GM12865 (cell line): ENCODE measurements around the gene TMEM167A.

Source experiments
- DNase-seq: peaks from one replicate; pipeline ENCODE4 v3.0.0; 2010; ENCODE audit warnings: low read depth
- H3K4me3 ChIP-seq: 2 replicates; pipeline ENCODE4 v1.5.1; 2011; ENCODE audit warnings: mild to moderate bottlenecking, low read depth, low read length, control low read depth
- CTCF ChIP-seq: IDR thresholded peaks from 2 replicates; pipeline ENCODE4 v1.5.1; 2011; ENCODE audit warnings: low read length, control low read depth, low read depth, inconsistent platforms; ENCODE audit not compliant: insufficient read depth; ENCODE audit errors: missing control alignments

Gene TMEM167A

GRCh38 chr5:83115816-83116215 is 38.6 kb upstream of the TMEM167A start:
- no peak for DNase-seq
- no peak for TF ChIP-seq CTCF
- H3K4me3 ChIP-seq, result no peak overlapping the region

- TF ChIP-seq CTCF, result no peak
- DNase-seq, result no peak
- no peak overlapping the region for H3K4me3 ChIP-seq
Measured at GRCh38 chr5:83109380-83109779, 32.2 kb upstream of the TMEM167A start.

GRCh38 chr5:83107692-83108420 is 30.7 kb upstream of the TMEM167A start:
- TF ChIP-seq CTCF, result no peak
- no peak for DNase-seq
- H3K4me3 ChIP-seq, result no peak overlapping the region

- TF ChIP-seq CTCF, result no peak
- no peak for DNase-seq
Measured at GRCh38 chr5:83104021-83104420, 26.8 kb upstream of the TMEM167A start.

GRCh38 chr5:83102364-83102980 is 25.3 kb upstream of the TMEM167A start:
- no peak overlapping the region for H3K4me3 ChIP-seq
- DNase-seq, result no peak
- no peak for TF ChIP-seq CTCF

More at GRCh38 chr5:83104021-83104420, 26.8 kb upstream of the TMEM167A start:
- no peak overlapping the region for H3K4me3 ChIP-seq

- H3K4me3 ChIP-seq, result no peak overlapping the region
- no peak for DNase-seq
- no peak for TF ChIP-seq CTCF
Measured at GRCh38 chr5:83101514-83101913, 24.3 kb upstream of the TMEM167A start.

- H3K4me3 ChIP-seq, result no peak overlapping the region
- DNase-seq, result no peak
- no peak for TF ChIP-seq CTCF
Measured at GRCh38 chr5:83099445-83099844, 22.3 kb upstream of the TMEM167A start.
